Measurements from ENCODE around the gene AATF.

GRCh38 chr17:37082985-37083384 is 134.2 kb downstream of the AATF start:
- TF ChIP-seq, protein P1, sequence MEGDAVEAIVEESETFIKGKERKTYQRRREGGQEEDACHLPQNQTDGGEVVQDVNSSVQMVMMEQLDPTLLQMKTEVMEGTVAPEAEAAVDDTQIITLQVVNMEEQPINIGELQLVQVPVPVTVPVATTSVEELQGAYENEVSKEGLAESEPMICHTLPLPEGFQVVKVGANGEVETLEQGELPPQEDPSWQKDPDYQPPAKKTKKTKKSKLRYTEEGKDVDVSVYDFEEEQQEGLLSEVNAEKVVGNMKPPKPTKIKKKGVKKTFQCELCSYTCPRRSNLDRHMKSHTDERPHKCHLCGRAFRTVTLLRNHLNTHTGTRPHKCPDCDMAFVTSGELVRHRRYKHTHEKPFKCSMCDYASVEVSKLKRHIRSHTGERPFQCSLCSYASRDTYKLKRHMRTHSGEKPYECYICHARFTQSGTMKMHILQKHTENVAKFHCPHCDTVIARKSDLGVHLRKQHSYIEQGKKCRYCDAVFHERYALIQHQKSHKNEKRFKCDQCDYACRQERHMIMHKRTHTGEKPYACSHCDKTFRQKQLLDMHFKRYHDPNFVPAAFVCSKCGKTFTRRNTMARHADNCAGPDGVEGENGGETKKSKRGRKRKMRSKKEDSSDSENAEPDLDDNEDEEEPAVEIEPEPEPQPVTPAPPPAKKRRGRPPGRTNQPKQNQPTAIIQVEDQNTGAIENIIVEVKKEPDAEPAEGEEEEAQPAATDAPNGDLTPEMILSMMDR (IDR thresholded peaks at IDR 0.05): no peak
- TF ChIP-seq EP300 (IDR thresholded peaks at IDR 0.05): no peak
- no peak for TF ChIP-seq POLR2A (IDR thresholded peaks at IDR 0.05)

Data from ovary (tissue), 3 donors.